Adrenal gland (tissue), 5 donors: Measurements from ENCODE around the gene HTR5A.

Experiments
- CTCF ChIP-seq, 6 experiments: fragments of 450-650 bp in 4 of 6; fragments of 200-600 bp in 2 of 6; sonication (generic) in 1 of 6; IDR thresholded peaks; 1 replicate in 5 of 6; 2 replicates in 1 of 6; pipeline versions ENCODE4 v1.5.1 to v1.8.0; 2016 to 2021; ENCODE audit warnings: antibody characterized with exemption in 6 of 6, mild to moderate bottlenecking in 2 of 6, moderate library complexity in 1 of 6
- POLR2A ChIP-seq, 2 donors: fragments of 450-650 bp; IDR thresholded peaks; one replicate each; pipeline ENCODE4 v1.6.1; 2017; ENCODE audit warnings: antibody characterized with exemption in 2 of 2, mild to moderate bottlenecking in 2 of 2, moderate library complexity in 1 of 2
- donor health status: DM: no; HTN: no; CAD: no.

- no peak for TF ChIP-seq POLR2A (IDR thresholded peaks at IDR 0.05)
- no peak for TF ChIP-seq CTCF (IDR thresholded peaks at IDR 0.05)
Observed at GRCh38 chr7:155115288-155115687, 45.2 kb downstream of the HTR5A start.
